ENCODE data around the gene ENO3.
"Not testable (repeated sequence)": the region's sequence is repeated elsewhere in the genome, so short reads cannot be mapped to it uniquely, and the experiment has no call there.

The ENO3 gene

GRCh38 chr17:4908711-4909496 lies 42.0 kb upstream of the ENO3 start:
- Histone ChIP-seq H4K20me1 (ENCODE audit: insufficient read depth, low read length, poor library complexity, severe bottlenecking) (no peaks in the 10 kb centered on the region), H3K4me2 (ENCODE audit: low read depth, low read length, poor library complexity, severe bottlenecking) (peak overlapping the region; percentile 57), H3K9me2 (replicated peaks; ENCODE audit: low read depth, low read length) (no peaks in the 10 kb centered on the region), H2AFZ (ENCODE audit: low read length) (peak overlapping the region; percentile 61), H3K9ac (ENCODE audit: low read depth, low read length, poor library complexity, severe bottlenecking) (no peak overlapping the region), H3K4me3 (ENCODE audit: low read length, poor library complexity, severe bottlenecking) (no peak overlapping the region), H3K79me2 (ENCODE audit: insufficient read depth, low read length) (no peaks in the 10 kb centered on the region), H3K27me3 (ENCODE audit: insufficient read depth, low read length, poor library complexity, severe bottlenecking) (no peaks in the 10 kb centered on the region), H3K36me3 (ENCODE audit: insufficient read depth, low read length) (no peaks in the 10 kb centered on the region), H3K9me3 (ENCODE audit: insufficient read depth, low read depth, low read length) (no peaks in the 10 kb centered on the region), H3K4me1 (ENCODE audit: insufficient read depth, low read length, poor library complexity, severe bottlenecking) (peaks cover 6% of the 10 kb centered on the region), H3F3A (ENCODE audit: low read depth) (no peaks in the 10 kb centered on the region)
- TF ChIP-seq EZH2phosphoT487 (IDR thresholded peaks at IDR 0.05; ENCODE audit: borderline replicate concordance), result no peak
- peak; percentile 87 for TF ChIP-seq CTCF (conservative IDR thresholded peaks at IDR 0.05; ENCODE audit: low read length)

GRCh38 chr17:4913994-4914393 lies 36.9 kb upstream of the ENO3 start:
- H3K36me3 ChIP-seq (ENCODE audit: insufficient read depth, low read length), result no peaks in the 10 kb centered on the region
- no peak overlapping the region for H2AFZ ChIP-seq (ENCODE audit: low read length)
- no peaks in the 10 kb centered on the region for H3K9me2 ChIP-seq (replicated peaks; ENCODE audit: low read depth, low read length)
- H3K4me3 ChIP-seq (ENCODE audit: low read length, poor library complexity, severe bottlenecking), result no peak overlapping the region
- no peaks in the 10 kb centered on the region for H4K20me1 ChIP-seq (ENCODE audit: insufficient read depth, low read length, poor library complexity, severe bottlenecking)
- no peaks in the 10 kb centered on the region for H3K9me3 ChIP-seq (ENCODE audit: insufficient read depth, low read depth, low read length)
- no peaks in the 10 kb centered on the region for H3K27me3 ChIP-seq (ENCODE audit: insufficient read depth, low read length, poor library complexity, severe bottlenecking)
- H3K9ac ChIP-seq (ENCODE audit: low read depth, low read length, poor library complexity, severe bottlenecking), result no peak overlapping the region
- H3F3A ChIP-seq (ENCODE audit: low read depth), result no peaks in the 10 kb centered on the region
- H3K4me1 ChIP-seq (ENCODE audit: insufficient read depth, low read length, poor library complexity, severe bottlenecking), result peaks cover under 1% of the 10 kb centered on the region
- H3K4me2 ChIP-seq (ENCODE audit: low read depth, low read length, poor library complexity, severe bottlenecking), result no peak overlapping the region
- no peaks in the 10 kb centered on the region for H3K79me2 ChIP-seq (ENCODE audit: insufficient read depth, low read length)
- TF ChIP-seq CTCF (conservative IDR thresholded peaks at IDR 0.05; ENCODE audit: low read length) (no peak), EZH2phosphoT487 (IDR thresholded peaks at IDR 0.05; ENCODE audit: borderline replicate concordance) (no peak)

GRCh38 chr17:4914551-4914950 lies 36.4 kb upstream of the ENO3 start:
- not testable (repeated sequence) for H3F3A ChIP-seq (ENCODE audit: low read depth); H4K20me1 ChIP-seq (ENCODE audit: insufficient read depth, low read length, poor library complexity, severe bottlenecking); H3K36me3 ChIP-seq (ENCODE audit: insufficient read depth, low read length); H3K4me2 ChIP-seq (ENCODE audit: low read depth, low read length, poor library complexity, severe bottlenecking); H3K27me3 ChIP-seq (ENCODE audit: insufficient read depth, low read length, poor library complexity, severe bottlenecking); H2AFZ ChIP-seq (ENCODE audit: low read length); H3K9me3 ChIP-seq (ENCODE audit: insufficient read depth, low read depth, low read length); H3K79me2 ChIP-seq (ENCODE audit: insufficient read depth, low read length); H3K9me2 ChIP-seq (replicated peaks; ENCODE audit: low read depth, low read length); H3K9ac ChIP-seq (ENCODE audit: low read depth, low read length, poor library complexity, severe bottlenecking); H3K4me3 ChIP-seq (ENCODE audit: low read length, poor library complexity, severe bottlenecking); H3K4me1 ChIP-seq (ENCODE audit: insufficient read depth, low read length, poor library complexity, severe bottlenecking)

- Histone ChIP-seq H3K9ac (ENCODE audit: low read depth, low read length, poor library complexity, severe bottlenecking) (no peak overlapping the region), H3K9me2 (replicated peaks; ENCODE audit: low read depth, low read length) (no peaks in the 10 kb centered on the region), H3K9me3 (ENCODE audit: insufficient read depth, low read depth, low read length) (no peaks in the 10 kb centered on the region), H2AFZ (ENCODE audit: low read length) (no peak overlapping the region), H3K79me2 (ENCODE audit: insufficient read depth, low read length) (no peaks in the 10 kb centered on the region), H4K20me1 (ENCODE audit: insufficient read depth, low read length, poor library complexity, severe bottlenecking) (no peaks in the 10 kb centered on the region), H3K27me3 (ENCODE audit: insufficient read depth, low read length, poor library complexity, severe bottlenecking) (no peaks in the 10 kb centered on the region), H3K4me3 (ENCODE audit: low read length, poor library complexity, severe bottlenecking) (no peak overlapping the region), H3F3A (ENCODE audit: low read depth) (no peaks in the 10 kb centered on the region), H3K36me3 (ENCODE audit: insufficient read depth, low read length) (no peaks in the 10 kb centered on the region), H3K4me1 (ENCODE audit: insufficient read depth, low read length, poor library complexity, severe bottlenecking) (no peaks in the 10 kb centered on the region), H3K4me2 (ENCODE audit: low read depth, low read length, poor library complexity, severe bottlenecking) (no peak overlapping the region)
- TF ChIP-seq EZH2phosphoT487 (IDR thresholded peaks at IDR 0.05; ENCODE audit: borderline replicate concordance) (no peak), CTCF (conservative IDR thresholded peaks at IDR 0.05; ENCODE audit: low read length) (no peak)
These were observed 31.3 kb upstream of the ENO3 start for GRCh38 chr17:4919511-4920047.
